Mesothelial cell of epicardium (in vitro differentiated cells): ENCODE results near the gene PRR29. TPM values are rescaled to one million over a fixed set of nuclear protein-coding genes. Genes with fewer than 3 reads are reported as not detected.

Experiments used
- DNase-seq, 2 experiments: peaks; one replicate each; pipeline ENCODE4 v3.0.0; 2021; ENCODE audit warnings: low spot score in 2 of 2; ENCODE audit not compliant: unreplicated experiment in 2 of 2
- H3K27ac Mint-ChIP-seq: 2 replicates; pipeline ENCODE4 v1.8.0; 2021; ENCODE audit warnings: mixed read lengths
- H3K27me3 Mint-ChIP-seq: 2 replicates; pipeline ENCODE4 v1.8.0; 2021; ENCODE audit warnings: low read depth, mixed read lengths
- H3K36me3 Mint-ChIP-seq: 2 replicates; pipeline ENCODE4 v1.8.0; 2021; ENCODE audit warnings: mixed read lengths
- H3K4me1 Mint-ChIP-seq: 2 replicates; pipeline ENCODE4 v1.8.0; 2021; ENCODE audit warnings: mixed read lengths
- H3K4me3 Mint-ChIP-seq: 2 replicates; pipeline ENCODE4 v1.8.0; 2021; ENCODE audit warnings: mild to moderate bottlenecking, moderate library complexity, mixed read lengths
- H3K9me3 Mint-ChIP-seq: 2 replicates; pipeline ENCODE4 v1.8.0; 2021; ENCODE audit warnings: mixed read lengths
- total RNA-seq: library from RNA; stranded (reverse); gene quantifications from 3 replicates; pipeline ENCODE4 v1.2.1, GENCODE V29; 2021
- TF ChIP-seq, protein P1 (sequence below): fragments of 200-600 bp; sonication (generic); IDR thresholded peaks from one replicate; pipeline ENCODE4 v1.5.0; 2021; ENCODE audit warnings: antibody characterized with exemption; ENCODE audit not compliant: unreplicated experiment

Gene PRR29
- total RNA-seq, 1 donor from 2014 or later = 2.0 TPM

DNA sequence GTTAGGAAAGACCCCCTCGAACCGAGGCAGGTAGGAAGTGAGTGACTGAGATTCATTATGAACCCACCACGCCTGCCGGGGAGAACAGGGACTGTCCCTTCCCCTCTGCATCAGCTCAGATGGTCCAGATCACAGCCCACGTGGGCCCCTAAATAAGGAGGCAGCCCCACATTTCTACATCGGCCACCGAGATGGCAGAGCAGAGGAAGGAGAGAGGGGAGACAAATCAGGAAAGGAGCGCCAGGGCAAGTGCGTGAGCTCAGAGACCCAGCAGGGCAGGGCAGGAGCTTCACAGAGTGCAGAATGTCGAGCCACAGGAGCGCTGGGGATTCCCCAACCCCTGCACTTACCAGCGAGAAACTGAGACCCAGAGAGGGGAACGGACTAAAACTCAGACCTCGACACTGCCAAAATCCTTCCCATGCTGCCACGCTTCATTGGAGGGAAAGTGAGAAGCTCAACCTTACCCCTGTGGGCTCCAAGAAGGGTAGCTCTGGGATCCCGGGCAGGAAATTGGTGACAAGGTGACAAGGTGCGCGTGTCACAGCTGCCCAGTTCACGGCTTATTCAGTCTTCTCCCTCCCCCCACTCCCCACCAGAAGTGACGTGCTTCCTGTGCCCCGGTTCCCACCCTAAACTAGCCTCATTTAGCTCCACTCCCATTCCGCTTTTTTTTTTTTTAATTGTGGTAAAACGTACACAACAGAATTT, 22.1 kb downstream of the PRR29 start, which contains the start of gene ICAM2:
TSS of gene ICAM2 (minus strand) at position 578 of the 711 bp plus-strand sequence. CDS start 13,942 bp downstream, outside the sequence.
- Mint-ChIP-seq H3K27ac (no peak within 1 kb of the TSS), H3K27me3 (peaks cover 6% of the 10 kb centered on the region), H3K4me3 (no peak within 1 kb of the TSS), H3K36me3 (no peaks in the 10 kb centered on the region), H3K4me1 (no peaks in the 10 kb centered on the region), H3K9me3 (peaks cover 5% of the 10 kb centered on the region)
- TF ChIP-seq, protein P1, sequence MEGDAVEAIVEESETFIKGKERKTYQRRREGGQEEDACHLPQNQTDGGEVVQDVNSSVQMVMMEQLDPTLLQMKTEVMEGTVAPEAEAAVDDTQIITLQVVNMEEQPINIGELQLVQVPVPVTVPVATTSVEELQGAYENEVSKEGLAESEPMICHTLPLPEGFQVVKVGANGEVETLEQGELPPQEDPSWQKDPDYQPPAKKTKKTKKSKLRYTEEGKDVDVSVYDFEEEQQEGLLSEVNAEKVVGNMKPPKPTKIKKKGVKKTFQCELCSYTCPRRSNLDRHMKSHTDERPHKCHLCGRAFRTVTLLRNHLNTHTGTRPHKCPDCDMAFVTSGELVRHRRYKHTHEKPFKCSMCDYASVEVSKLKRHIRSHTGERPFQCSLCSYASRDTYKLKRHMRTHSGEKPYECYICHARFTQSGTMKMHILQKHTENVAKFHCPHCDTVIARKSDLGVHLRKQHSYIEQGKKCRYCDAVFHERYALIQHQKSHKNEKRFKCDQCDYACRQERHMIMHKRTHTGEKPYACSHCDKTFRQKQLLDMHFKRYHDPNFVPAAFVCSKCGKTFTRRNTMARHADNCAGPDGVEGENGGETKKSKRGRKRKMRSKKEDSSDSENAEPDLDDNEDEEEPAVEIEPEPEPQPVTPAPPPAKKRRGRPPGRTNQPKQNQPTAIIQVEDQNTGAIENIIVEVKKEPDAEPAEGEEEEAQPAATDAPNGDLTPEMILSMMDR = no peak
- DNase-seq = peak in 1 of 2 experiments; percentile 28

DNA sequence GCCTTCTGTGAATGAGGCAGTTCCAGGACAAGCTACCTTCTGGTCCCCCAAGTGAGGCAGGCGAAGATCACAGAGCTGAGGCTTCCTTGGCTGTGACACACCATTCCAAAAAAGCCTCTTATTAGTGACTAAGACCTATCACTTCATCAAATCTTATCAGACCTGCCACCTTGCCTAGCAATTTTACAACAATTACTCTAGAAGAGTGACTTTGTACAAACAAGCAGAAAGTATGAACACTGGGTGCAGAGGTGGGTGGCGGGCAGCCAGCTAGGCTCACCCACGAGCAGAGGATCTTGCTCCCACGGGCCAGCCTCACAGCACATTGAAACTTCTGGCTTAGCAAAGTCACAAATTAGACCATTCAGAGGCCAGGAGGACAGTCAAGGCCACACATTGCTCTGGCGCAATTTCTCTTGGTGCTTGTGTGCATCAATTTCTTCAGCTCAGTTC, 24.5 kb downstream of the PRR29 start:
- H3K27me3 Mint-ChIP-seq = peaks cover 8% of the 10 kb centered on the region
- peaks cover 5% of the 10 kb centered on the region for H3K4me1 Mint-ChIP-seq
- H3K4me3 Mint-ChIP-seq = no peak overlapping the region
- H3K9me3 Mint-ChIP-seq = peaks cover 3% of the 10 kb centered on the region
- TF ChIP-seq, protein P1 = no peak
- H3K36me3 Mint-ChIP-seq = no peaks in the 10 kb centered on the region
- H3K27ac Mint-ChIP-seq = peak overlapping the region; percentile 39
- DNase-seq = peak in 1 of 2 experiments; percentile 34

DNA sequence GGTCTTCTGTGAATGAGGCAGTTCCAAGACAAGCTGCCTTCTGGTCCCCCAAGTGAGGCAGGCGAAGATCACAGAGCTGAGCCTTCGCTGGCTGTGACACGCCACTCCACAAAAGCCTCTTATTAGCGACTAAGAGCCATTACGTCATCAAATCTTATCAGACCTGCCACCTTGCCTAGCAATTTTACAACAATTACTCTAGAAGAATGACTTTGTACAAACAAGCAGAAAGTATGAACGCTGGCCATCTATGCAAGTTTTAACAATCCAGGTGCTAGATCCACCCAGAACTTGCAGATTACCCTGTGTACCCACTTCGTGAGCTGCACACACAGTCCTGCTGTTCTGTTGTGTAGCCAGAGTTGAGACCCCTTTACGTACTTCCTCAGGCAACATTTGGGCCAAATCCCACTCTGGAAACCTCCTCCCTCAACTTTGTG, 26.1 kb downstream of the PRR29 start:
- DNase-seq = no peak
- TF ChIP-seq, protein P1 = no peak
- H3K27ac Mint-ChIP-seq = no peak overlapping the region
- no peaks in the 10 kb centered on the region for H3K9me3 Mint-ChIP-seq
- H3K36me3 Mint-ChIP-seq = no peaks in the 10 kb centered on the region
- H3K4me3 Mint-ChIP-seq = no peak overlapping the region
- H3K4me1 Mint-ChIP-seq = peaks cover 5% of the 10 kb centered on the region
- H3K27me3 Mint-ChIP-seq = peaks cover 8% of the 10 kb centered on the region

DNA sequence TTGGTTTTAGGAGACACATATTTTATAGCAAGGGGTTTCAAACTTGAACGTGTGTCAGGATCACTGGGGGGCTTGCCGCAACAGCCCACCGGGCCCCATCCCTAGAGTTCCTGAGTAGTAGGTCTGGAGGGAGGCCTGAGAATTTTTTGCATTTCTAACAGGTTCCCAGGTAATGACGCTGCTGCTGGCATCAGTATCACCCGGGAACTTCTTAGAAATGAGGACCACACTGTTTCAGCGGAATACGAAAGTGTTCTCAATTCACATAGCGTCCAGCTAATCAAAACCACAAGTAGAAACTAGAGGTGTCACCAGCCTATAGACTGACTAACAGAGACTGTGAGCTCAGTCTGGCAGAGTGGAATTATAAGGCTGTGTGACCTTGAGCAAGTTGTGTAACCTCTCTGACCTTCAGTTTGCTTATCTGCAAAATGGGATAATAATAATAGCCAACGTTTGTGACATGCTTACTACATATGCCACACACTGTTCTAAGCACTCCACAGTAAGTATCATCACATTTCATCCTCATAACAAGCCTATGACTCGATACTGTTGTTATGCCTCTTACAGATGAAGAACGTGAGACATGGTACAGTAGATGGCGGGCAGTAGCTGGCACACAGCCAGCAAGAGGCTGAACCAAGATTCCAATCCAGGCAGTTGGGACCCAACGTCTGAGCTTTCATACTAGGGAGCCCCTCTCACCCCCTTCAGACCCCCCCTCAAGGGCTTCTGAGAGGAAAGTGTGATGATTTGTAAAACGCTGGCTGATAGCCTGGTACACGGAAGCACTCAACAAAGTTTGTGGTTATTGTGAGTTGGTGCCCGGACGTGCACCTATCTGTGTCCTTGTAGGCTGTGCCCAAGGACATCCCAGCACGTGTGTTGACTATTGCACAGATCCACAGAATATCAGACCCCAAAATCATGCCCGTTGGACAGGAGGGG, 26.9 kb downstream of the PRR29 start:
- no peak for DNase-seq
- Mint-ChIP-seq H3K36me3 (no peaks in the 10 kb centered on the region), H3K9me3 (no peaks in the 10 kb centered on the region), H3K4me1 (peaks cover 5% of the 10 kb centered on the region), H3K4me3 (no peak overlapping the region), H3K27ac (no peak overlapping the region), H3K27me3 (peaks cover 5% of the 10 kb centered on the region)
- TF ChIP-seq, protein P1 = no peak

DNA sequence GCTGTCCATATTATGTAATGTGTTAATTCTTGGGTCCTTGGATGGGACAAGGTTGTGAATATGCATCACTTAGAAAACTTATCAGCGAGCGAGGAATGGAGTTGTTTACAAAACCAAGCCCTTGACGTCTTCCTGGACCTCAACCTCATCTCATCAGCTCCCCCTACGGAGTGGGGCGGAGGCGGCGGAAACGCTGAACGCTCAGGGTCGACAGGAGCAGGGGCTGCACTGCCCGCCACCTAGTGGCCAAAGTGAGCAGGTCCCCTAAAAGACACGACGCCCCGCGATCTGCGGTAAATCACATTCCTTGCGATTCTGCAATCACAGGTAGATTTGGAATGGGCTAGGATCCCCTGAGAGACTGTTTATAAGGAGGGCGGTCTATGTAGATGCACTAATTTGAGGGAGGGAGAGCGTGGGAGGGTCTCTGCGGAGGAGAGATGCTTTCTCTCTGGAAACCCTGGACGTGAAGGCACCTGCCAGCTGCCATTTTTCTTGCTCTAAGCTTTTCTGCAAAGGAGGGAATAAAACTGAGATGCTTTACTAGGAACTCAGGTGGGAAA, 27.7 kb downstream of the PRR29 start:
- DNase-seq = peak; percentile 49 to 75
- no peaks in the 10 kb centered on the region for H3K9me3 Mint-ChIP-seq

More for the DNA sequence above, 27.7 kb downstream of the PRR29 start:
- Mint-ChIP-seq H3K36me3 (no peaks in the 10 kb centered on the region), H3K4me3 (peak overlapping the region; percentile 20), H3K27ac (no peak overlapping the region), H3K27me3 (peaks cover 4% of the 10 kb centered on the region), H3K4me1 (peaks cover 5% of the 10 kb centered on the region)
- TF ChIP-seq, protein P1 = peak; percentile 98
